EH (cell line): ENCODE results near the gene TYR.
"Not testable (repeated sequence)": the region's sequence is repeated elsewhere in the genome, so short reads cannot be mapped to it uniquely, and the experiment has no call there.

Experiments used
- DNase-seq: peaks from one replicate; pipeline ENCODE4 v3.0.0-alpha.2; 2015; ENCODE audit warnings: low read depth

The TYR gene

GRCh38 chr11:89177691-89178231, at the start of gene TYR:
TYR (plus strand) TSS chr11:89177875; CDS start chr11:89177954, 79 bp downstream.
- no peak for DNase-seq

DNA sequence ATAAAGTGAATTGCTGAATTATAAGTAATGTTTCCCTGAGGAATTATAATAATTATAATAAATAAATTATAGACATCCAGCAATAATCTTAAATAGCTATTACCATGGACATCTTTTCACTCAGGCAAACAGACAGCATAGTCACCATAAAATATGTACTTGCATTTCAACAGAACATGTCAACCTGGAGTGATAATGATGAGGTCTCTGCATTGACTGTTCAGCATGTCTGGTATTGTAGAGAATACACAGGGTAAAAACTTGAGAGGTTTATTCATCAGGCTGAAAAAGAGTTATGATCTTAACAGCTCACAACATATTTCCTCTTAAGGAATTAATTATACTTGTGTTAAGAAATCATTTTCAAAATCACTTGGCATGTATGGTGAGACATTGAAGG, 41.1 kb upstream of the TYR start:
- DNase-seq, result no peak

GRCh38 chr11:89147229-89147628, 30.4 kb upstream of the TYR start:
- DNase-seq, result no peak

DNA sequence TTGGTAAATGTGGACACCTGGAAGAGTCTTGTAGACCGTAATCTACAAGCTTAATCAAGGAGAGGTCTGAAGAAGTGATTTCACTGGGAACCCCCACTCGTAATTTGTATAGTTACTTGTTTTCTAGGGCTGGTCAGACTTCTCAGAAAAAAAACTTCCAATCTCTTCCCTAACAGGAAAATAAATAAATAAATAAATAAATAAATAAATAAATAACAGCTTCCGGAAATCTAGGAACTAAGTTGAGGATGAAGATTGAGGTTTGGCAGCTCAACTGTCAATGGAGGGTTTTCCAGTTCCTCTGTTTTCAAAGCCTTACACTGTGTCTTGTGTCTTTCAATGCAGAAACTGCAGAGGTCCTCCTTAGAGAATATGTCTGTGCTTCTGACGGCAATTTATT, 17.7 kb upstream of the TYR start:
- no peak for DNase-seq

GRCh38 chr11:89161949-89162348, 15.7 kb upstream of the TYR start:
- DNase-seq, result no peak

- DNase-seq, result no peak
Observed at GRCh38 chr11:89163686-89164085, 14.0 kb upstream of the TYR start.

GRCh38 chr11:89168396-89168795, 9.3 kb upstream of the TYR start:
- DNase-seq, result no peak

DNA sequence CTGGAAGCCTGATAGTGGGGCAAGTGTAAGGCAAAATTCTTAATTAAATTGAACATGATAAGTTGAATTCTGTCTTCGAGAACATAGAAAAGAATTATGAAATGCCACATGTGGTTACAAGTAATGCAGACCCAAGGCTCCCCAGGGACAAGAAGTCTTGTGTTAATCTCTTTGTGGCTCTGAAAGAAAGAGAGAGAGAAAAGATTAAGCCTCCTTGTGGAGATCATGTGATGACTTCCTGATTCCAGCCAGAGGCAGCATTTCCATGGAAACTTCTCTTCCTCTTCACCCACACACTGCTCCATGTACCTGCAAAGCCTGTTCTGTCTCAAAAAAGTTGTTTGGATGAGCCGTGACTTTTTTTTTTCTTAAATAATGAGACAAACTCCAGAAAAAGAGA, 1.9 kb upstream of the TYR start:
- DNase-seq, result no peak

DNA sequence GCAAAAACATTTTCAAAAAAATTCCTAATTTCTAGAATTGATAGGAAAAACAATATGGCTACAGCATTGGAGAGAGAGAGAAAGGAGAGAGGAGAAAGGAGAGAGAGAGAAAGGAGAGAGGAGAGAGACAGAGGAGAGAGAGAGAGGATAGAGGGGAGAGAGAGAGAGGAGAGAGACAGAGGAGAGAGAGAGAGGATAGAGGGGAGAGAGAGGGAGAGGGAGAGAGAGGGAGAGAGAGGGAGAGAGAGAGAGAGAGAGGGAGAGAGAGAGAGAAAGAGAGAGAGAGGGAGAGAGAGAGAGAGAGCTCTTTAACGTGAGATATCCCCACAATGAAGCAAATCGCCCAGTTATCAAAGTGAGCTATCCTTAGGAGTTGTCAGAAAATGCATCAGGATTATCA, 737 bp upstream of the TYR start:
- no peak for DNase-seq

DNA sequence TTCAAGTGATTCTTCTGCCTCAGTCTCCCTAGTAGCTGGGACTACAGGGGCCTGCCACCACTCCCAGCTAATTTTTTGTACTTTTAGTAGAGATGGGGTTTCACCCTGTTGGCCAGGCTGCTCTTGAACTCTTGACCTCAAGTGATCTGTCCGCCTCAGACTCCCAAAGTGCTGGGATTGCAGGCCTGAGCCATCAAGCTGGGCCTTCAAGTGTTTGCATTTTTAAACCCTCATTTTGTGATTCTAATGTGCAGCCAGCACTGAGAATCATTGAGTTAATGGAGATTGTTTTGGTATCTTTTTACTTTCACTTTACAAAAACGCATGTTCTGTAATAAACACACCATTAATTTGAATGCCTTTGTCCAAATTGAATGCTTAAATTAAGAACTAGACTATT, 3.4 kb downstream of the TYR start:
- DNase-seq, result peak; percentile 2

GRCh38 chr11:89182773-89183518, 5.3 kb downstream of the TYR start:
- DNase-seq, result peak; percentile 30

DNA sequence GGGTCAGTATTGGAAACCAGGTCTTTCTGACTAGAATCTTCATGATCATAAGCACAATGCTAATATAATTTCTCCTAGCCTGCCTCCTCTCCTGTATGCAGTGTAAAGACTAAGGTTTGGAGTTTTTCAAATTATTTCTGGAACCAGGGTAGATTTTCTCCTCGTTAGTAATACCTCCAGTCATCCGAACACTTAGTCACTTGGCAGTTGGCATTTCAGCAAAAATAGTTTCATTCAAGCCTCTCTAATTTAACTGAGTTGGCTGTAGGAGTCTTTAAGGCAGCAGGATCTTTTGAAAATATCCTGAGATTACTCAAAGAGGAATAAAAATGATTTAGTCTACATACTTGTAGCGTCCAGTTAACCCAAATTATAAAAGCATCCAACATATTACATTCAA, 6.3 kb downstream of the TYR start:
- DNase-seq, result peak; percentile 56

- no peak for DNase-seq
Observed at GRCh38 chr11:89189776-89190175, 12.1 kb downstream of the TYR start.

- DNase-seq, result no peak
Observed at GRCh38 chr11:89201138-89201537, 23.5 kb downstream of the TYR start.

GRCh38 chr11:89203814-89204213, 26.1 kb downstream of the TYR start:
- DNase-seq, result no peak

- DNase-seq, result no peak
Observed at GRCh38 chr11:89205378-89205777, 27.7 kb downstream of the TYR start.

- DNase-seq, result no peak
Observed at GRCh38 chr11:89220684-89221339, 43.1 kb downstream of the TYR start.

- DNase-seq, result no peak
Observed at GRCh38 chr11:89235083-89235482, 57.4 kb downstream of the TYR start.

DNA sequence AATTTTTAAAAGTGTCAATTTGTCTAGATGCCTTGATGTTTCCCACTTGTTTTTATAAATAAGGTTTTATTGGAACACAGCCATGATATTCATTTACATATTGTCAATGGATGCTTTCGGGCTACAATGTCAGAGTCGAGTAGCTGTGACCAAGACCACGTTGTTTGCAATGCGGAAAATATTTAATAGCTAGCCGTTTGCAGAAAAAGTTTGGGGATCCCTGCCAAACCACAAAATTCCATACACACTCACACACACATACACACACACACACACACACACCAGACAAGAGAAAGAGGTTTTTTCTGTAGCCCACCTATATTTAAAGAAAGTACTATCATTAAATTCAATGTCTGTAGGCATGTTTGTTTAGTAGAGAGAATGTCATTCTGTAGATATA, 58.3 kb downstream of the TYR start:
- no peak for DNase-seq

GRCh38 chr11:89247007-89247406, 69.3 kb downstream of the TYR start:
- not testable (repeated sequence) for DNase-seq

DNA sequence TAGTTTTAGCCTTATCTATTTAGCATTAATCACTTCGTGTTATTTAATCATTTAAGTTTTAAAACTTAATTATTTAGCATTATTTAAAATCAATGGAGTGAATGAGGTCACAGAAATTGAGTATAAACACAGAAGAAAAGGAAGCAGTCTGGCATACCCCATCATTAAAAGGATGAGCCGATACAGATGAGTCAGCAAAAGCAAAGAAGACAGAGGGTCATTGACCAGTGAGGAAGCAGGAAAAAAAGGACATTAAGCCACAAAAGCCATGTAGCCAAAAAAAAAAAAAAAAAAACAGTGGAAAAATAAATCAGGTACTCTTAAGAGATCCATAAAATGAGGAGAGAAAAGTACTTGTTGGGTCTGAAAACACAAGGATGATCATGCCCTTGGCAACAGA, 71.5 kb downstream of the TYR start:
- no peak for DNase-seq

DNA sequence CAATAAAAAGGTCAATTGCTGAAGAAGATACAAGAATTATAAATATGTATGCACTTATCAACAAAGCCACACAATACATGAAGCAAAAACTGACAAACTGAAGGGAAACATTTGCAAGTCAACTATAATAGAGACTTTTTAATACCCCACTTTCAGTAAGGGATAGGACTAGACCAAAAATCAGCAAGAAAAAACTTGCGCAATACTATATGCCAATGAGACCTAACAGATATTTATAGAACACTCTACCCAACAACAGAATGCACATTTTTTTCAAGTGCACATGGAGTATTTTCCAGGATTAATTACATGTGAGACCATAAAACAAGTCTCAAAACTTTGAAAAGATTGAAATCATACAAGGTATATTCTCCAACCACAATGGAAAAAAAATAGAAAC, 83.8 kb downstream of the TYR start:
- not testable (repeated sequence) for DNase-seq

DNA sequence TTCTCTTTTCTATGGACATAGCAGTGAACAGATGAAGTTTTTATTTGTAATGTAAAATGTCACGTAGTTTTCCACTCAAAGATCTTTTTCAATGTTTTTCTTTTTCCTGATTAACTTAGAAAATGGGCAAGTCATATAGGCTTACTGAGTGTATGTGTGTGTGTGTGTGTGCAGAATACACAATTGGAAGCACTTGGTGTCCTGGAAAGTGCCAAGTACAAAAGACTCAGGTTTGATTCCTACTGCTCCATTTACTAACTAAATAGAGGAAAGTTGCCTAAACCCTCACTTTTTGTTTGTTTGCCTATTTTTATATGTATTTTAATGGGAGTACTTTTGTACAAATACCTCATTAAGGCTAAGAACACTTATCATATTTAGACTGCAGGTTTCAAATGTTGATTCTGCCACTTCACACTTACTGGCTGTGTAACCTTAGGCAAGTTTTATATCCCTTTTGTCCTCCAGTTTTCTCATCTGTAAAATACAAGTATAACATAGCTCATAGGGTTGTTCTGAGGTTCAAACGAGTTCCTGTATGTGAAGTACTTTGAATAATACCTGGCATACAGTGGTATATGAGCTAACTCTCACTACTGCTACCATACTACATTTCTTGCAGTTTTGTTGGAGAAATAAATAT, 90.1 kb downstream of the TYR start:
- no peak for DNase-seq
